MG63 (cell line): ENCODE results near the gene CRIP2. TPM values are rescaled to one million over a fixed set of nuclear protein-coding genes. Genes with fewer than 3 reads are reported as not detected.
A peak's percentile ranks its signal among the peaks of the same experiment; 100 is the strongest.

ENCODE experiments used
- DNase-seq: peaks from one replicate; pipeline ENCODE4 v3.0.0-alpha.2; 2020
- H3K27me3 ChIP-seq: fragments of 250-450 bp; sonication (Bioruptor Pico); 2 replicates; pipeline ENCODE4 v1.5.1; 2020; ENCODE audit warnings: mild to moderate bottlenecking, moderate library complexity
- H3K36me3 ChIP-seq: fragments of 250-450 bp; sonication (Bioruptor Pico); 2 replicates; pipeline ENCODE4 v1.5.1; 2020; ENCODE audit warnings: mild to moderate bottlenecking, moderate library complexity
- H3K4me3 ChIP-seq: fragments of 250-450 bp; sonication (Bioruptor Pico); 2 replicates; pipeline ENCODE4 v1.5.1; 2020; ENCODE audit warnings: mild to moderate bottlenecking, moderate library complexity
- H3K9me3 ChIP-seq: fragments of 250-450 bp; sonication (Bioruptor Pico); 2 replicates; pipeline ENCODE4 v1.5.1; 2020; ENCODE audit warnings: mild to moderate bottlenecking, moderate library complexity
- total RNA-seq: library from RNA; depleted of rRNA; stranded (reverse); fragments of >200 nt; shearing (Covaris generic); gene quantifications from 2 replicates; pipeline ENCODE4 v1.2.3, GENCODE V29; 2014; ENCODE audit warnings: low replicate concordance

CRIP2 gene
- total RNA-seq, 1 experiment from 2014 or later: 270 TPM

GRCh38 chr14:105439710-105440553 lies 34.7 kb upstream of the CRIP2 start:
- DNase-seq: peak; percentile 25
- Histone ChIP-seq H3K9me3 (no peaks in the 10 kb centered on the region), H3K27me3 (no peaks in the 10 kb centered on the region), H3K4me3 (no peak overlapping the region), H3K36me3 (peaks cover 5% of the 10 kb centered on the region)

- H3K27me3 ChIP-seq: no peaks in the 10 kb centered on the region
- H3K9me3 ChIP-seq: no peaks in the 10 kb centered on the region
- H3K36me3 ChIP-seq: peaks cover 5% of the 10 kb centered on the region
- H3K4me3 ChIP-seq: no peak overlapping the region
- DNase-seq: no peak
These were observed 34.1 kb upstream of the CRIP2 start for GRCh38 chr14:105440554-105440900.

GRCh38 chr14:105440992-105441391 lies 33.6 kb upstream of the CRIP2 start:
- H3K27me3 ChIP-seq: no peaks in the 10 kb centered on the region
- H3K4me3 ChIP-seq: no peak overlapping the region
- DNase-seq: no peak
- no peaks in the 10 kb centered on the region for H3K9me3 ChIP-seq
- peaks cover 5% of the 10 kb centered on the region for H3K36me3 ChIP-seq

GRCh38 chr14:105442125-105442524 lies 32.5 kb upstream of the CRIP2 start:
- DNase-seq: no peak
- H3K4me3 ChIP-seq: no peak overlapping the region
- H3K9me3 ChIP-seq: no peaks in the 10 kb centered on the region
- peaks cover 5% of the 10 kb centered on the region for H3K36me3 ChIP-seq
- no peaks in the 10 kb centered on the region for H3K27me3 ChIP-seq

- Histone ChIP-seq H3K27me3 (no peaks in the 10 kb centered on the region), H3K4me3 (no peak overlapping the region), H3K36me3 (peaks cover 5% of the 10 kb centered on the region), H3K9me3 (no peaks in the 10 kb centered on the region)
- no peak for DNase-seq
These were observed 31.8 kb upstream of the CRIP2 start for GRCh38 chr14:105442834-105443233.

- no peaks in the 10 kb centered on the region for H3K9me3 ChIP-seq
- peaks cover 5% of the 10 kb centered on the region for H3K36me3 ChIP-seq
- no peaks in the 10 kb centered on the region for H3K27me3 ChIP-seq
- no peak for DNase-seq
- H3K4me3 ChIP-seq: no peak overlapping the region
These were observed 29.8 kb upstream of the CRIP2 start for GRCh38 chr14:105444859-105445258.

GRCh38 chr14:105445290-105445689 lies 29.3 kb upstream of the CRIP2 start:
- Histone ChIP-seq H3K4me3 (no peak overlapping the region), H3K36me3 (peaks cover 5% of the 10 kb centered on the region), H3K27me3 (no peaks in the 10 kb centered on the region), H3K9me3 (no peaks in the 10 kb centered on the region)
- DNase-seq: no peak

- H3K4me3 ChIP-seq: no peak overlapping the region
- H3K9me3 ChIP-seq: no peaks in the 10 kb centered on the region
- H3K36me3 ChIP-seq: peaks cover 3% of the 10 kb centered on the region; the same call in 1 of the 2 replicates
- H3K27me3 ChIP-seq: no peaks in the 10 kb centered on the region
- DNase-seq: no peak
These were observed 28.4 kb upstream of the CRIP2 start for GRCh38 chr14:105445901-105446845.

- no peaks in the 10 kb centered on the region for H3K27me3 ChIP-seq
- DNase-seq: no peak
- peaks cover under 1% of the 10 kb centered on the region for H3K36me3 ChIP-seq
- no peak overlapping the region for H3K4me3 ChIP-seq
- H3K9me3 ChIP-seq: no peaks in the 10 kb centered on the region
These were observed 27.6 kb upstream of the CRIP2 start for GRCh38 chr14:105446971-105447370.

- no peaks in the 10 kb centered on the region for H3K9me3 ChIP-seq
- peaks cover 6% of the 10 kb centered on the region for H3K36me3 ChIP-seq
- H3K27me3 ChIP-seq: no peaks in the 10 kb centered on the region
- no peak overlapping the region for H3K4me3 ChIP-seq
- no peak for DNase-seq
These were observed 26.7 kb upstream of the CRIP2 start for GRCh38 chr14:105447651-105448640.

GRCh38 chr14:105448706-105449111 lies 25.9 kb upstream of the CRIP2 start:
- Histone ChIP-seq H3K27me3 (no peaks in the 10 kb centered on the region), H3K4me3 (no peak overlapping the region), H3K36me3 (peaks cover 6% of the 10 kb centered on the region), H3K9me3 (no peaks in the 10 kb centered on the region)
- DNase-seq: peak; percentile 23

GRCh38 chr14:105449276-105450122 lies 25.1 kb upstream of the CRIP2 start:
- Histone ChIP-seq H3K4me3 (no peak overlapping the region), H3K9me3 (no peaks in the 10 kb centered on the region), H3K36me3 (peaks cover 6% of the 10 kb centered on the region), H3K27me3 (no peaks in the 10 kb centered on the region)
- DNase-seq: no peak

- Histone ChIP-seq H3K4me3 (no peak overlapping the region), H3K36me3 (peaks cover 6% of the 10 kb centered on the region), H3K9me3 (no peaks in the 10 kb centered on the region), H3K27me3 (no peaks in the 10 kb centered on the region)
- no peak for DNase-seq
These were observed 24.5 kb upstream of the CRIP2 start for GRCh38 chr14:105450123-105450505.

- no peaks in the 10 kb centered on the region for H3K9me3 ChIP-seq
- no peaks in the 10 kb centered on the region for H3K27me3 ChIP-seq
- DNase-seq: no peak
- no peak overlapping the region for H3K4me3 ChIP-seq
- peaks cover 6% of the 10 kb centered on the region for H3K36me3 ChIP-seq
These were observed 23.5 kb upstream of the CRIP2 start for GRCh38 chr14:105450864-105451720.

GRCh38 chr14:105452963-105453362 lies 21.7 kb upstream of the CRIP2 start:
- H3K4me3 ChIP-seq: no peak overlapping the region
- H3K27me3 ChIP-seq: no peaks in the 10 kb centered on the region
- DNase-seq: no peak
- H3K36me3 ChIP-seq: peaks cover 6% of the 10 kb centered on the region
- no peaks in the 10 kb centered on the region for H3K9me3 ChIP-seq
